Neural crest cell (in vitro differentiated cells): ENCODE data around the gene MAST4. TPM values are rescaled to one million over a fixed set of nuclear protein-coding genes. Genes with fewer than 3 reads are reported as not detected.

Experiments
- DNase-seq: peaks from one replicate; pipeline ENCODE4 v3.0.0; 2021; ENCODE audit warnings: low read depth, mixed read lengths, low spot score
- H3K27ac Mint-ChIP-seq: one replicate; pipeline ENCODE4 v1.8.0; 2021; ENCODE audit warnings: mild to moderate bottlenecking, mixed read lengths; ENCODE audit not compliant: unreplicated experiment
- H3K27me3 Mint-ChIP-seq: 2 replicates; pipeline ENCODE4 v1.8.0; 2021; ENCODE audit warnings: low read depth, mild to moderate bottlenecking, mixed read lengths
- H3K36me3 Mint-ChIP-seq: 2 replicates; pipeline ENCODE4 v1.8.0; 2021; ENCODE audit warnings: low read depth, mild to moderate bottlenecking, mixed read lengths
- H3K4me1 Mint-ChIP-seq: 2 replicates; pipeline ENCODE4 v1.8.0; 2021; ENCODE audit warnings: mixed read lengths
- H3K4me3 Mint-ChIP-seq: one replicate; pipeline ENCODE4 v1.8.0; 2021; ENCODE audit warnings: mild to moderate bottlenecking, mixed read lengths
- H3K9me3 Mint-ChIP-seq: 2 replicates; pipeline ENCODE4 v1.8.0; 2021; ENCODE audit warnings: mixed read lengths
- total RNA-seq: library from RNA; stranded (reverse); gene quantifications from 2 replicates; pipeline ENCODE4 v1.2.1, GENCODE V29; 2021
- TF ChIP-seq, protein P1 (sequence below): fragments of 200-600 bp; sonication (generic); conservative IDR thresholded peaks from 2 replicates; pipeline ENCODE4 v1.5.0; 2021; ENCODE audit warnings: antibody characterized with exemption, mild to moderate bottlenecking

MAST4 gene
- total RNA-seq, 1 donor from 2014 or later = 7.3 TPM

DNA sequence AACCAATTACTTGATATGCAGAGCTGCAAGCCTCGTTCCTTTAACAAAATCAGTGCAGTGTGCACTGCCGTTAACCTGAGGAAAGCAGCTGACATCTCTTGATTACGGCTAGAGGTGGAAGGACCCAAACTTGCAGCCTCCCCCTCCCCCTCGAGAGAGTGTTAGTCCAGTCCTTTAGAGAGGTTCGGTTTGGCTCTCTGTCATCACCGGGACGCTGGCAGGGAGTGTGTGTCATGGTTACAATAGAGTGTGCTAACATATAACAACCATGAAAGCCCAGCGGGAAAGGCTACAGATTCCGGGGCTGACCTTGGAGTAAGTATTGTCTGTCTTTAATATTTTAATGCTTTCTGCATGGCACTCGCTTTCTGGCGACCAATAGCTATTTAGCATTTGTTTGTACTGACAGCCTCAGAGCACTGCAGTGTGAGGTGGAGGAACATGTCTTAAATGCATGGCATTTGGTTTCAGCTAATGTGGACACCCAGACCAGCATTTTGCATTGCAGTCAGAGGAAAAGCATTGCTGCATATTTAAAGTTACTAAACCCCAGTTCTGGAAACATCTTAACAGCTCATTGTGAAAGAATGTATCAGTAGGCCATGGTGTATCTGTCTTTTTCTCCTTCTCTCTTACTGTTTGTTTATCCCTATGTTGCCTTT lies 362.9 kb downstream of the MAST4 start:
- peak; percentile 6 for DNase-seq

DNA sequence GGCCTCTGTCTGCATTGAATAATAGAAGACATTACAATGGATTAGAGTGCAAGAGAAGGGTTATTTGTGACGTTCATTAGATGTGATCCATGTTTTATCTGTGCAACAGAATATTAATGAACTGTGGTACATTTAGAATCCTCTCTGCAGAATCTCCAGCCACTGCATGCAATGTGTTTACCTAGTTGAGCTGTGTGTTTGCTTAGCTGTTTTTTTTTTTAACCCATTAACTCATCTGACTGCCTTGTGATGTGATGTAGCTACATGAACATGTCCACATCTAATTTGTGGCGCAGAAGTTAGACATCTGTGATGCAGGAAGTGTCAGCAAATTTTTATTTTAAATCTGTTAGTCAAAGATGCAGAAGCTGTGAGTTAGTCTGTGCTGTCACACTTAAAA lies 363.5 kb downstream of the MAST4 start:
- no peaks in the 10 kb centered on the region for H3K9me3 Mint-ChIP-seq
- no peak overlapping the region for H3K4me3 Mint-ChIP-seq
- TF ChIP-seq, protein P1, sequence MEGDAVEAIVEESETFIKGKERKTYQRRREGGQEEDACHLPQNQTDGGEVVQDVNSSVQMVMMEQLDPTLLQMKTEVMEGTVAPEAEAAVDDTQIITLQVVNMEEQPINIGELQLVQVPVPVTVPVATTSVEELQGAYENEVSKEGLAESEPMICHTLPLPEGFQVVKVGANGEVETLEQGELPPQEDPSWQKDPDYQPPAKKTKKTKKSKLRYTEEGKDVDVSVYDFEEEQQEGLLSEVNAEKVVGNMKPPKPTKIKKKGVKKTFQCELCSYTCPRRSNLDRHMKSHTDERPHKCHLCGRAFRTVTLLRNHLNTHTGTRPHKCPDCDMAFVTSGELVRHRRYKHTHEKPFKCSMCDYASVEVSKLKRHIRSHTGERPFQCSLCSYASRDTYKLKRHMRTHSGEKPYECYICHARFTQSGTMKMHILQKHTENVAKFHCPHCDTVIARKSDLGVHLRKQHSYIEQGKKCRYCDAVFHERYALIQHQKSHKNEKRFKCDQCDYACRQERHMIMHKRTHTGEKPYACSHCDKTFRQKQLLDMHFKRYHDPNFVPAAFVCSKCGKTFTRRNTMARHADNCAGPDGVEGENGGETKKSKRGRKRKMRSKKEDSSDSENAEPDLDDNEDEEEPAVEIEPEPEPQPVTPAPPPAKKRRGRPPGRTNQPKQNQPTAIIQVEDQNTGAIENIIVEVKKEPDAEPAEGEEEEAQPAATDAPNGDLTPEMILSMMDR = no peak
- no peak overlapping the region for H3K27ac Mint-ChIP-seq
- H3K27me3 Mint-ChIP-seq = no peaks in the 10 kb centered on the region
- no peaks in the 10 kb centered on the region for H3K36me3 Mint-ChIP-seq
- no peak for DNase-seq
- H3K4me1 Mint-ChIP-seq = peaks cover 27% of the 10 kb centered on the region

More for the DNA sequence above, 362.9 kb downstream of the MAST4 start:
- Mint-ChIP-seq H3K36me3 (no peaks in the 10 kb centered on the region), H3K4me3 (peak overlapping the region; percentile 29), H3K4me1 (peaks cover 27% of the 10 kb centered on the region), H3K27me3 (no peaks in the 10 kb centered on the region), H3K27ac (no peak overlapping the region), H3K9me3 (no peaks in the 10 kb centered on the region)
- TF ChIP-seq, protein P1 = no peak

DNA sequence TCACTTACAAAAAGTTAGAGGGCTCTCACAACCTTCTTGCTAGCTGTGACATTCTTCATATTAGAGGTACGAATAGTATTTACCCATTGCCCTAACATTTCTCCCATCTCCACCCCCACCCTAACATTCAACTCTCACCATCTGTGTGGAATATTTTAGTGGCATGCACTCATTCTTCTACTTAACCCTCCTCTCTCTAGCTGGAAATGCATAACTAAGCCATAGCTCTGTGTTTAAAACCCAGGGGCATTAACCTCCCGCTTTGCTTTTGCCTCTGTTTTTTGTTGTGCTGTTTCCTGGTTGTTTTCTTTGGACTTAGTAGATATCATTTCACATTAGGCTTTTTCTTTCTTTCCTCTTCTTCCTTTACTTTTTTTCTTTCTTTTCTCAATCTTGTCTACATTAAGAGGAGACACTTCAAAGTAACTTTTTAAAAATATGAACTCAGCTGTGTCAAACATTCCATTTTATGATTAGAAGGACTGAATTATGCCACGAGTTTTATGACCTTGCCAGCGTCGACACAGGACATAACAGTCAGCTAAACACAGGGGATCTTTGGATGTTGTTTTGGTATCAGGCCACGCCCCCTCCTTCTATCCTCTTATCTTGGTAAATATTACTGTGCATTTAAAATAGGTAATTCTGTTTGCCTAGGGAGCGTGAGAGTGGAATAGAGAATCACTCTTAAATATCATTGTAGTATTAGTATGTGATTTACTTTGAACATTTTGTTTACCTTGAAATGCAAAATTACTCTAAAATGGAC lies 364.4 kb downstream of the MAST4 start:
- H3K27ac Mint-ChIP-seq = no peak overlapping the region

DNA sequence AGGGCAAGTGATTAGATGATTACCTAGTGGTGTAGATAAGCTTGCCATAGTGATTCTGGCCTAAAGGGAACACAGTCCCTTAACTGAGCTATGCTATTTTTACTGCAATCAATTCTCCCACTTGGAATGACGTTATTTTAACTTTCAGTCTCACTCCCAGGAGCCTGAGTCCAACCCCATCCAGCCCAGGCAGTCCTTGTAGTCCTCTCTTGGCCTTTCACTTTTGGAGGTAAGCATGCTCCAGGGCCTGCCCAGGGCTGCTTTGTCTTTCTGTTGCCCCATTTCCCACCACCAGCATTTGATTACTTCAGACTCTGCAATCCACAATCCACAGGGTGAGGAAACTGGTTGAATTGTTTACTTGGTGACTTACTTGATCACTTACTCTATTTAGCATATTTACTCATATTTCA lies 367.4 kb downstream of the MAST4 start:
- Mint-ChIP-seq H3K36me3 (no peaks in the 10 kb centered on the region), H3K27me3 (no peaks in the 10 kb centered on the region), H3K4me1 (peaks cover 23% of the 10 kb centered on the region), H3K9me3 (peaks cover 8% of the 10 kb centered on the region), H3K4me3 (no peak overlapping the region), H3K27ac (no peak overlapping the region)
- DNase-seq = no peak
- TF ChIP-seq, protein P1 = no peak

More for the DNA sequence above, 364.4 kb downstream of the MAST4 start:
- no peak for DNase-seq
- no peak overlapping the region for H3K4me3 Mint-ChIP-seq
- H3K27me3 Mint-ChIP-seq = no peaks in the 10 kb centered on the region
- peaks cover 27% of the 10 kb centered on the region for H3K4me1 Mint-ChIP-seq
- no peaks in the 10 kb centered on the region for H3K9me3 Mint-ChIP-seq
- TF ChIP-seq, protein P1 = no peak
- H3K36me3 Mint-ChIP-seq = no peaks in the 10 kb centered on the region

DNA sequence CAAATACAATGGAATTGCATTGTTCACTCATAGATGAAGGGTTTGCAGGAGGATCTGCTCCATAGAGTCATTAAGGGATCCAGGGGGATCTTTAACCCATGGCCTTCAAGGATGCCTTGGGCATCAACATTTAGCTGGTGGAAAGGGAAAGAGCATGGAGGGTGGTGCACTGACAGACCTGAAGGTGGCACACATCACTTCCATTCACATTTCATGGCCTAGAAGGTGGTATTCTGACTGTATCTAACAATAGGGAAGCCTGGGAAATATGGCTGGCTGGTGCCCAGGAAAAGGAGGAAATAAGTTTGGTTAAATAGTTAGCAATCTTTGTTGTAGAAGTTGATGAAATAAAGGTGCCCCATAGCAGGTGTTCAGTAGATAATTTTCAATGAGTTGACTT lies 370.2 kb downstream of the MAST4 start:
- Mint-ChIP-seq H3K9me3 (peaks cover 8% of the 10 kb centered on the region), H3K27ac (no peak overlapping the region), H3K4me1 (peaks cover 8% of the 10 kb centered on the region), H3K4me3 (no peak overlapping the region), H3K27me3 (no peaks in the 10 kb centered on the region), H3K36me3 (no peaks in the 10 kb centered on the region)
- TF ChIP-seq, protein P1 = no peak
- DNase-seq = no peak
